Liver (tissue), 9 donors: ENCODE results near the gene TAF7. TPM values are rescaled to one million over a fixed set of nuclear protein-coding genes. Genes with fewer than 3 reads are reported as not detected.
A peak's percentile ranks its signal among the peaks of the same experiment; 100 is the strongest.

Experiments used
- DNase-seq: peaks from one replicate; pipeline ENCODE4 v3.0.0-alpha.2; 2017; ENCODE audit warnings: low spot score
- H3K27ac ChIP-seq, 2 donors: one replicate each; pipeline ENCODE4 v1.7.0; 2013; ENCODE audit warnings: inconsistent platforms in 2 of 2, low read length in 2 of 2, control low read depth in 1 of 2, low read depth in 1 of 2, mild to moderate bottlenecking in 1 of 2
- H3K27me3 ChIP-seq, 4 donors: one replicate each; pipeline versions ENCODE4 v1.6.1 to v1.7.0; 2013; ENCODE audit warnings: low read length in 3 of 4, inconsistent platforms in 1 of 4, mild to moderate bottlenecking in 1 of 4, moderate library complexity in 1 of 4; ENCODE audit not compliant: control insufficient read depth in 4 of 4, insufficient read depth in 4 of 4
- H3K36me3 ChIP-seq, 4 donors: one replicate each; pipeline versions ENCODE4 v1.6.1 to v1.7.0; 2013; ENCODE audit warnings: low read length in 3 of 4, mild to moderate bottlenecking in 3 of 4, low read depth in 1 of 4, moderate library complexity in 1 of 4; ENCODE audit not compliant: control insufficient read depth in 4 of 4, insufficient read depth in 3 of 4
- H3K4me1 ChIP-seq, 4 donors: one replicate each; pipeline versions ENCODE4 v1.6.1 to v1.7.0; 2013; ENCODE audit warnings: low read length in 3 of 4, mild to moderate bottlenecking in 3 of 4, moderate library complexity in 1 of 4; ENCODE audit not compliant: control insufficient read depth in 4 of 4, insufficient read depth in 4 of 4
- H3K4me3 ChIP-seq, 3 donors: one replicate each; pipeline versions ENCODE4 v1.6.1 to v1.7.0; 2013; ENCODE audit warnings: low read length in 3 of 3, control low read depth in 1 of 3, low read depth in 1 of 3, mild to moderate bottlenecking in 1 of 3
- H3K9ac ChIP-seq, 2 donors: one replicate each; pipeline ENCODE4 v1.7.0; 2013; ENCODE audit warnings: low read length in 2 of 2, mild to moderate bottlenecking in 2 of 2, moderate library complexity in 2 of 2, control low read depth in 1 of 2, low read depth in 1 of 2
- H3K9me3 ChIP-seq, 4 donors: one replicate each; pipeline versions ENCODE4 v1.6.1 to v1.7.0; 2013; ENCODE audit warnings: low read length in 3 of 4; ENCODE audit not compliant: control insufficient read depth in 4 of 4
- ATF3 ChIP-seq: IDR thresholded peaks from 2 replicates; pipeline ENCODE4 v1.6.1; 2016; ENCODE audit warnings: antibody characterized with exemption
- CTCF ChIP-seq: fragments of 150-350 bp; IDR thresholded peaks from 2 replicates; pipeline ENCODE4 v1.5.1; 2017; ENCODE audit warnings: improper control_type of control experiment, low read depth, low read length; ENCODE audit not compliant: missing input control
- EGR1 ChIP-seq, 2 donors: IDR thresholded peaks; 2 replicates each; pipeline ENCODE4 v1.6.1; 2016 to 2018; ENCODE audit warnings: antibody characterized with exemption in 2 of 2, low read depth in 2 of 2
- FOXA1 ChIP-seq: IDR thresholded peaks from 2 replicates; pipeline ENCODE4 v1.6.1; 2016; ENCODE audit warnings: antibody characterized with exemption
- FOXA2 ChIP-seq: IDR thresholded peaks from 2 replicates; pipeline ENCODE4 v1.6.1; 2016; ENCODE audit warnings: antibody characterized with exemption
- GABPA ChIP-seq, 2 donors: IDR thresholded peaks in 1 of 2; conservative IDR thresholded peaks in 1 of 2; 2 replicates each; pipeline ENCODE4 v1.6.1; 2016; ENCODE audit warnings: antibody characterized with exemption in 2 of 2, mild to moderate bottlenecking in 1 of 2, moderate library complexity in 1 of 2
- HNF4A ChIP-seq, 2 donors: conservative IDR thresholded peaks; 2 replicates each; pipeline ENCODE4 v1.6.1; 2016; ENCODE audit warnings: antibody characterized with exemption in 2 of 2, mild to moderate bottlenecking in 2 of 2
- HNF4G ChIP-seq: IDR thresholded peaks from 2 replicates; pipeline ENCODE4 v1.6.1; 2016; ENCODE audit warnings: antibody characterized with exemption
- JUND ChIP-seq, 2 donors: IDR thresholded peaks; 2 replicates each; pipeline ENCODE4 v1.6.1; 2016; ENCODE audit warnings: antibody characterized with exemption in 2 of 2
- MAX ChIP-seq: IDR thresholded peaks from 2 replicates; pipeline ENCODE4 v1.6.1; 2016; ENCODE audit warnings: antibody characterized with exemption
- NR2F2 ChIP-seq: IDR thresholded peaks from 2 replicates; pipeline ENCODE4 v1.6.1; 2016; ENCODE audit warnings: antibody characterized with exemption
- REST ChIP-seq: IDR thresholded peaks from 2 replicates; pipeline ENCODE4 v1.6.1; 2016; ENCODE audit warnings: antibody characterized with exemption, mild to moderate bottlenecking
- RXRA ChIP-seq, 2 donors: IDR thresholded peaks; 2 replicates each; pipeline ENCODE4 v1.6.1; 2017 to 2018; ENCODE audit warnings: antibody characterized with exemption in 2 of 2, mild to moderate bottlenecking in 1 of 2
- SP1 ChIP-seq: IDR thresholded peaks from 2 replicates; pipeline ENCODE4 v1.6.1; 2018; ENCODE audit warnings: antibody characterized with exemption, mild to moderate bottlenecking
- YY1 ChIP-seq: IDR thresholded peaks from 2 replicates; pipeline ENCODE4 v1.6.1; 2016; ENCODE audit warnings: antibody characterized with exemption, mild to moderate bottlenecking
- ZBTB33 ChIP-seq: IDR thresholded peaks from 2 replicates; pipeline ENCODE4 v1.6.1; 2016; ENCODE audit warnings: antibody characterized with exemption
- WGBS: extraction: QIAGEN DNeasy Blood & Tissue Kit; methylation state at CpG from one replicate; pipeline ENCODE4 v1.1.7; 2013; 5-methylcytosine and 5-hydroxymethylcytosine counted together
- polyA plus RNA-seq, 2 donors: library from polyadenylated mRNA; stranded (reverse) in 1 of 2; unstranded in 1 of 2; fragments of 200-250 nt in 1 of 2; fragments of >200 nt in 1 of 2; fragmentation: Nextera tagmentation in 1 of 2; extraction: Ambion mirVana in 1 of 2; gene quantifications; one replicate each; pipeline versions ENCODE4 v1.2.1 to v1.2.3, GENCODE V29; 2013 to 2015
- total RNA-seq, 2 donors: library from RNA; depleted of rRNA; stranded (reverse); fragments of >200 nt; gene quantifications; one replicate each; pipeline ENCODE4 v1.2.3, GENCODE V29; 2014
- donor health status: healthy.
- donor health status: healthy.
- donor health status: healthy.
- donor health status: healthy.
- donor health status: healthy.

TAF7 gene
- total and polyA plus RNA-seq, 4 donors, result 23.5 to 36.3 (median 28.2) TPM

GRCh38 chr5:141354900-141355469 is 34.4 kb upstream of the TAF7 start, which contains the start of gene PCDHGA4:
Gene PCDHGA4 (plus strand): TSS chr5:141355021. CDS start chr5:141355108, 87 bp downstream.
- Histone ChIP-seq H3K9me3 (peaks cover 34 to 69% (median 47%) of the 10 kb centered on the region in 4 donors), H3K27me3 (peaks cover 0 to 2% (median under 1%) of the 10 kb centered on the region in 4 donors), H3K36me3 (peaks cover 0 to 3% (median 0%) of the 10 kb centered on the region in 4 donors), H3K9ac (no peak within 1 kb of the TSS), H3K4me1 (no peaks in the 10 kb centered on the region), H3K27ac (no peak within 1 kb of the TSS), H3K4me3 (peak within 1 kb of the TSS; percentile 29 to 45 (median 33))
- TF ChIP-seq ATF3, result no peak
- no peak for TF ChIP-seq JUND (IDR thresholded peaks at IDR 0.05)
- no peak for TF ChIP-seq MAX
- no peak for TF ChIP-seq FOXA1
- TF ChIP-seq HNF4G, result no peak
- TF ChIP-seq EGR1 (IDR thresholded peaks at IDR 0.05; ENCODE audit: low read depth in 2 of 2), result no peak
- TF ChIP-seq YY1, result no peak
- TF ChIP-seq CTCF, result no peak
- no peak for TF ChIP-seq ZBTB33
- no peak for TF ChIP-seq FOXA2
- TF ChIP-seq HNF4A (conservative IDR thresholded peaks at IDR 0.05), result no peak
- TF ChIP-seq SP1, result no peak
- TF ChIP-seq GABPA (IDR thresholded peaks at IDR 0.05 in 1 of 2, conservative IDR thresholded peaks at IDR 0.05 in 1 of 2), result no peak
- TF ChIP-seq REST, result no peak
- TF ChIP-seq NR2F2, result no peak
- TF ChIP-seq RXRA (IDR thresholded peaks at IDR 0.05), result no peak
- WGBS, result 14% methylated on average over 29 of the region's 29 CpGs
- DNase-seq, result no peak
